GM12874 (cell line): ENCODE data around the gene TBK1.

Experiments
- CTCF ChIP-seq: IDR thresholded peaks from 2 replicates; pipeline ENCODE4 v1.5.1; 2011; ENCODE audit warnings: low read depth, mild to moderate bottlenecking, control low read depth, low read length, moderate library complexity; ENCODE audit not compliant: insufficient read depth

The TBK1 gene

GRCh38 chr12:64522807-64523206 is 70.9 kb downstream of the TBK1 start:
- TF ChIP-seq CTCF = no peak

- no peak for TF ChIP-seq CTCF
Observed at GRCh38 chr12:64525461-64526160, 73.7 kb downstream of the TBK1 start.

- no peak for TF ChIP-seq CTCF
Observed at GRCh38 chr12:64526859-64527258, 74.9 kb downstream of the TBK1 start.

GRCh38 chr12:64528616-64529015 is 76.7 kb downstream of the TBK1 start:
- TF ChIP-seq CTCF = no peak

GRCh38 chr12:64530566-64530965 is 78.6 kb downstream of the TBK1 start:
- no peak for TF ChIP-seq CTCF

GRCh38 chr12:64531665-64532334 is 79.9 kb downstream of the TBK1 start:
- no peak for TF ChIP-seq CTCF

GRCh38 chr12:64532734-64533351 is 80.9 kb downstream of the TBK1 start:
- no peak for TF ChIP-seq CTCF
